ENCODE results near the gene FBXL13. TPM values are rescaled to one million over a fixed set of nuclear protein-coding genes. Genes with fewer than 3 reads are reported as not detected.

FBXL13 gene
- total and polyA plus RNA-seq, 8 donors = 0.42 to 2.4 (median 1.4) TPM

DNA sequence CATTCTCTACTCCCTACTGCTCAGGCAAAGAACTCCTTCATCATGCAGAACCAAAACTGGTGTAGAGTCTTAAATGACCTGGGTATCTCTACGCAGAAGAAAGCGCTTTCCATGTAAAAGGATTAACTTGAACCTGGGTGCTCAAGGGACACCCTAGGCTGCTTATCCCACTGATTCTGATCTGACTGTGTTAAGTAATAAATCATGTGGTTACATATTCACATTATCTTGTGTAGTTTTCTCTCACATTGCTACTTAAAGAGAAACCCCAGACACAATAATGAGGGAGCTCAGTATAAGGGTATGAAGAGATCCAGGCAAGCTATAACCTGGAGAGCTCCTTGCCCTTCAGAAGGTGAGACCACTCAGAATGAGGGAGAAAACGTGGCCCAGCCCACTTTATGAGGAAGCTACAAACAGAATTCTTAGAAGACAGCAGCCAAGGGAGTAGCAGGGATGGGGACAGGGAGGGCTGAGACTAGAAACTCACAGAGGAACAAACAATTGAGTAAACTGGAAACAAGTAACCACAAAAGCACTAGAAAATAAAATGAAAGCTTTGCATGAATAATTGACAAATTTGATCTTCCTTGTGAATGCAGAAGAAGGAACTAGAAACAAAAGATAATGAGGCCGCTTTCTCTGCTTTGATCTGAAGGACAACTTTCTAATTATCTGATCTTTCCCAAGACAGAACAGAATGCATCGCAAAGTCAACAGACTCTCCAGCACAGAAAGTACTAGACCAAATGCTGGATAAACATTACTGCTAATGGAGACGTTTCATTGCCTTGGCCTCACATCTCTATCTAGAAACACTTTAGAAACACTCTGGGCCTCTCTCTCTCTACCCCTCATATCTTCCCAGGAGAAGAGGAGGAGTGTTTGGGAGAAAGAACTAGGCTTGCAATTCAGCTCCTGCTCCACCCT is 85.7 kb downstream of the FBXL13 start:
- intact Hi-C loops (cut with DNase I) = no loop called here
- no peak overlapping the region for H3K4me3 ChIP-seq
- TF ChIP-seq, protein P1, sequence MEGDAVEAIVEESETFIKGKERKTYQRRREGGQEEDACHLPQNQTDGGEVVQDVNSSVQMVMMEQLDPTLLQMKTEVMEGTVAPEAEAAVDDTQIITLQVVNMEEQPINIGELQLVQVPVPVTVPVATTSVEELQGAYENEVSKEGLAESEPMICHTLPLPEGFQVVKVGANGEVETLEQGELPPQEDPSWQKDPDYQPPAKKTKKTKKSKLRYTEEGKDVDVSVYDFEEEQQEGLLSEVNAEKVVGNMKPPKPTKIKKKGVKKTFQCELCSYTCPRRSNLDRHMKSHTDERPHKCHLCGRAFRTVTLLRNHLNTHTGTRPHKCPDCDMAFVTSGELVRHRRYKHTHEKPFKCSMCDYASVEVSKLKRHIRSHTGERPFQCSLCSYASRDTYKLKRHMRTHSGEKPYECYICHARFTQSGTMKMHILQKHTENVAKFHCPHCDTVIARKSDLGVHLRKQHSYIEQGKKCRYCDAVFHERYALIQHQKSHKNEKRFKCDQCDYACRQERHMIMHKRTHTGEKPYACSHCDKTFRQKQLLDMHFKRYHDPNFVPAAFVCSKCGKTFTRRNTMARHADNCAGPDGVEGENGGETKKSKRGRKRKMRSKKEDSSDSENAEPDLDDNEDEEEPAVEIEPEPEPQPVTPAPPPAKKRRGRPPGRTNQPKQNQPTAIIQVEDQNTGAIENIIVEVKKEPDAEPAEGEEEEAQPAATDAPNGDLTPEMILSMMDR (IDR thresholded peaks at IDR 0.05) = no peak
- DNase-seq = no peak
- no peaks in the 10 kb centered on the region for H3K27me3 ChIP-seq
- H3K27ac ChIP-seq = no peak overlapping the region
- peak in 1 of 4 donors; percentile 9 for ATAC-seq
- H3K9me3 ChIP-seq = no peaks in the 10 kb centered on the region
- H3K4me1 ChIP-seq = peaks cover 9 to 34% (median 22%) of the 10 kb centered on the region in 3 donors
- H3K36me3 ChIP-seq = no peaks in the 10 kb centered on the region
- 53 to 58% methylated on average over 6 of the region's 6 CpGs for WGBS, 2 donors
- FAIRE-seq = no peak

DNA sequence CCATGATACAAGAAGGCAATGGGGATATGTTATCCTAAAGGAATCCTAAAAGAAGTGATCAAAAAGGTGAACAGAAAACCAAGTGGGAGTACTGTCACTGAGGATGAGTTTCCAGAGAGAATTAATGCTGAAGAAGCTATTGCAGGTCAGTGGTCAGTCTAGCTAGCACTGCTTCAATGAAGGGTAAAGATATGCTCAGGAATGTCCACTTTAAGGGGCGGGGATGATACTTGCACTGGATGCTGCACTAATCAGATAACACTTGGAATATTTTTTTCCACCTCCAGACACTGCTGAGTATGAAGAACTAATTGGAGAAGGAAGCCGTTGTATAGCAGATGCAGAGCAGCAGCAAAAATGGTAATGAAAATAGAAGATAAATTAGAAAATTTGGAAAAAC is 86.5 kb downstream of the FBXL13 start:
- Histone ChIP-seq H3K27me3 (no peaks in the 10 kb centered on the region), H3K4me1 (peaks cover 9 to 30% (median 14%) of the 10 kb centered on the region in 3 donors), H3K27ac (no peak overlapping the region), H3K9me3 (no peaks in the 10 kb centered on the region), H3K4me3 (no peak overlapping the region), H3K36me3 (no peaks in the 10 kb centered on the region)
- DNase-seq = no peak
- no peak for ATAC-seq
- intact Hi-C loops (cut with DNase I) = no loop called here
- 91% methylated on average over 2 of the region's 2 CpGs for WGBS, 2 donors
- TF ChIP-seq, protein P1 (IDR thresholded peaks at IDR 0.05) = no peak
- FAIRE-seq = no peak

- no peak for ATAC-seq
- Histone ChIP-seq H3K27me3 (no peaks in the 10 kb centered on the region), H3K27ac (no peak overlapping the region), H3K4me1 (peaks cover 0 to 4% (median 0%) of the 10 kb centered on the region in 3 donors), H3K4me3 (no peak overlapping the region), H3K36me3 (no peaks in the 10 kb centered on the region), H3K9me3 (no peaks in the 10 kb centered on the region)
- TF ChIP-seq, protein P1 (IDR thresholded peaks at IDR 0.05) = no peak
- intact Hi-C loops (cut with DNase I) = no loop called here
- no peak for FAIRE-seq
- DNase-seq = no peak
These were observed 89.3 kb downstream of the FBXL13 start for GRCh38 chr7:102985176-102985783.

DNA sequence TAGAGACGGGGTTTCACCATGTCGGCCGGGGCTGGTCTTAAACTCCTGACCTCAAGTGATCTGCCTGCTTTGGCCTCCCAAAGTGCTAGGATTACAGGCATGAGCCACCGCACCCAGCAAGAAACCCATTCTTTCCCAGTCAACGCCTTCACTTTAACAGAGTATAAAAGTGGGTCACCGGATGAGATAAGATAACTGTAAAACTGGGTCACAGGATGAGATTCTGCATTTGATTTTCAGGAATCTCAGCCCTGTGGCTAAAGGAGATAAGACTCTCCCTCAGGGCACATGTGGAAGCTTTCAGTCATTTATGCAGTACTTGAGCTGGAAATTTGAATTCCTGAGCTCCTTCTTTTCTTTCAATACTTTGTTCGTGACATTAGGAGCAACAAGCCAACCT is 91.0 kb downstream of the FBXL13 start:
- intact Hi-C loops (cut with DNase I) = no loop called here
- Histone ChIP-seq H3K4me1 (no peaks in the 10 kb centered on the region), H3K9me3 (no peaks in the 10 kb centered on the region), H3K27ac (no peak overlapping the region), H3K27me3 (no peaks in the 10 kb centered on the region), H3K4me3 (no peak overlapping the region), H3K36me3 (no peaks in the 10 kb centered on the region)
- TF ChIP-seq, protein P1 (IDR thresholded peaks at IDR 0.05) = no peak
- ATAC-seq (no peak), FAIRE-seq (no peak), DNase-seq (no peak)
- WGBS, 2 donors = 79 to 81% methylated on average over 7 of the region's 7 CpGs

GRCh38 chr7:102982235-102982634 is 92.4 kb downstream of the FBXL13 start:
- no peak for DNase-seq
- no peak for FAIRE-seq
- H3K36me3 ChIP-seq = no peaks in the 10 kb centered on the region
- intact Hi-C loops (cut with DNase I) = no loop called here
- H3K27me3 ChIP-seq = no peaks in the 10 kb centered on the region
- WGBS, 2 donors = 65 to 78% methylated on average over 1 of the region's 1 CpG
- no peak overlapping the region for H3K4me3 ChIP-seq
- H3K9me3 ChIP-seq = no peaks in the 10 kb centered on the region
- TF ChIP-seq, protein P1 (IDR thresholded peaks at IDR 0.05) = no peak
- H3K4me1 ChIP-seq = no peaks in the 10 kb centered on the region
- ATAC-seq = no peak
- no peak overlapping the region for H3K27ac ChIP-seq
